Stimulated activated CD4-positive, alpha-beta T cell treated with anti-CD3 and anti-CD28 coated beads, Interleukin-1b, Interleukin-23, amount 100 ng/mL, for 1 hour (primary cell): ENCODE measurements around the gene LGALS8.

Experiments
- DNase-seq, 2 donors: peaks; one replicate each; pipeline ENCODE4 v3.0.0-alpha.2; 2020; ENCODE audit warnings: low read depth in 2 of 2

The LGALS8 gene

GRCh38 chr1:236509203-236509602 is 14.6 kb upstream of the LGALS8 start:
- no peak for DNase-seq

- DNase-seq: no peak
These were observed 14.0 kb upstream of the LGALS8 start for GRCh38 chr1:236509647-236510401.

- no peak for DNase-seq
These were observed 11.9 kb upstream of the LGALS8 start for GRCh38 chr1:236511735-236512418.

GRCh38 chr1:236514703-236515442 is 8.9 kb upstream of the LGALS8 start:
- DNase-seq: no peak

- no peak for DNase-seq
These were observed 8.3 kb upstream of the LGALS8 start for GRCh38 chr1:236515443-236515958.

- no peak for DNase-seq
These were observed 6.7 kb upstream of the LGALS8 start for GRCh38 chr1:236516929-236517704.

- no peak for DNase-seq
These were observed 5.5 kb upstream of the LGALS8 start for GRCh38 chr1:236518322-236518721.

- DNase-seq: no peak
These were observed 3.3 kb upstream of the LGALS8 start for GRCh38 chr1:236520445-236521005.

- no peak for DNase-seq
These were observed 662 bp upstream of the LGALS8 start for GRCh38 chr1:236522937-236523703.

- DNase-seq: peak in 1 of 2 donors; percentile 21
These were observed 536 bp downstream of the LGALS8 start for GRCh38 chr1:236524142-236524894.

- no peak for DNase-seq
These were observed 1.1 kb downstream of the LGALS8 start for GRCh38 chr1:236524895-236525184.

- no peak for DNase-seq
These were observed 2.3 kb downstream of the LGALS8 start for GRCh38 chr1:236526079-236526478.

GRCh38 chr1:236530286-236530685 is 6.5 kb downstream of the LGALS8 start:
- DNase-seq: no peak

- no peak for DNase-seq
These were observed 7.2 kb downstream of the LGALS8 start for GRCh38 chr1:236530959-236531358.

GRCh38 chr1:236532850-236533249 is 9.1 kb downstream of the LGALS8 start:
- DNase-seq: no peak

- peak in 1 of 2 donors; percentile 8 for DNase-seq
These were observed 10.4 kb downstream of the LGALS8 start for GRCh38 chr1:236534151-236534651.

GRCh38 chr1:236535190-236535589 is 11.4 kb downstream of the LGALS8 start:
- no peak for DNase-seq

- no peak for DNase-seq
These were observed 11.9 kb downstream of the LGALS8 start for GRCh38 chr1:236535662-236536161.

- DNase-seq: no peak
These were observed 12.8 kb downstream of the LGALS8 start for GRCh38 chr1:236536540-236536939.
